K562 (cell line): Measurements from ENCODE around the gene AQR. TPM values are rescaled to one million over a fixed set of nuclear protein-coding genes. Genes with fewer than 3 reads are reported as not detected.

Experiments used
- C11orf30 ChIP-seq: fragments of 450-650 bp; IDR thresholded peaks from 2 replicates; pipeline ENCODE4 v1.6.1; 2016; ENCODE audit warnings: low read depth, mild to moderate bottlenecking
- CREB1 ChIP-seq, 2 experiments: sonication (generic) in 1 of 2; formaldehyde crosslinking in 1 of 2; IDR thresholded peaks; 2 replicates each; pipeline versions ENCODE4 v1.6.1 to v1.8.0; 2012 to 2022; ENCODE audit warnings: inconsistent platforms in 1 of 2, mild to moderate bottlenecking in 1 of 2, missing genetic modification reagents in 1 of 2, moderate library complexity in 1 of 2
- ETS1 ChIP-seq: conservative IDR thresholded peaks from 2 replicates; pipeline ENCODE4 v1.6.1; 2011; ENCODE audit warnings: low read depth, mild to moderate bottlenecking, low read length; ENCODE audit not compliant: control insufficient read depth
- KLF10 ChIP-seq: fragments of 250-450 bp; sonication (Bioruptor Pico); IDR thresholded peaks from 2 replicates; pipeline ENCODE4 v1.6.1; 2021; ENCODE audit warnings: matching md5 sums
- PHF8 ChIP-seq: fragments of 200-600 bp; sonication (generic); IDR thresholded peaks from 2 replicates; pipeline ENCODE4 v1.6.1; 2012; ENCODE audit warnings: mixed run types, mild to moderate bottlenecking, inconsistent platforms, low read length, moderate library complexity, borderline replicate concordance
- RNF2 ChIP-seq: sonication (generic); IDR thresholded peaks from 2 replicates; pipeline ENCODE4 v1.6.1; 2016
- TBP ChIP-seq: optimal IDR thresholded peaks from 2 replicates; pipeline ENCODE3; 2011; ENCODE audit warnings: low read depth, low read length, improper control_type of control experiment
- ZNF561 ChIP-seq: fragments of 450-650 bp; formaldehyde crosslinking; conservative IDR thresholded peaks from 2 replicates; pipeline ENCODE4 v1.4.0; 2020; ENCODE audit warnings: mild to moderate bottlenecking, moderate library complexity
- polyA plus RNA-seq, 8 experiments: library from polyadenylated mRNA; depleted of rRNA in 4 of 8; stranded (reverse) in 5 of 8; unstranded in 3 of 8; fragments of >200 nt; fragmentation: Nextera tagmentation in 2 of 8; fragmentation: Illumina TruSeq in 1 of 8; extraction: Ambion mirVana in 2 of 8; extraction: Trizol in 1 of 8; gene quantifications; 2 replicates each; pipeline versions ENCODE4 v1.2.1 to v1.2.3, GENCODE V29; 2011 to 2014; ENCODE audit warnings: inconsistent platforms in 1 of 8, missing spikeins in 1 of 8
- total RNA-seq, 7 experiments: library from RNA; depleted of rRNA in 6 of 7; stranded (reverse); fragments of >200 nt in 6 of 7; fragmentation: Illumina TruSeq in 2 of 7; extraction: Trizol in 2 of 7; gene quantifications; 2 replicates each; pipeline versions ENCODE4 v1.2.1 to v1.2.3, GENCODE V29; 2011 to 2021; ENCODE audit warnings: low replicate concordance in 1 of 7
- TF ChIP-seq, protein P1 (sequence below), 2 experiments: IDR thresholded peaks; 2 replicates each; pipeline ENCODE4 v1.6.1; 2012; ENCODE audit warnings: improper control_type of control experiment in 2 of 2, low read depth in 2 of 2, low read length in 2 of 2, borderline replicate concordance in 1 of 2
- TF ChIP-seq, protein P2 (sequence below), 2 experiments: fragments of 450-650 bp; IDR thresholded peaks; 2 replicates each; pipeline ENCODE4 v1.6.1; 2018; ENCODE audit warnings: mild to moderate bottlenecking in 2 of 2, low read depth in 1 of 2; ENCODE audit not compliant: partially characterized antibody in 2 of 2

The AQR gene
- total and polyA plus RNA-seq, 9 of the 15 experiments (the other 6 are each of a cell fraction or from before 2014, with no cell fraction given): 22.0 to 62.9 (median 39.3) TPM

GRCh38 chr15:34969340-34970097, at the start of gene AQR (continued):
- TF ChIP-seq, protein P1, sequence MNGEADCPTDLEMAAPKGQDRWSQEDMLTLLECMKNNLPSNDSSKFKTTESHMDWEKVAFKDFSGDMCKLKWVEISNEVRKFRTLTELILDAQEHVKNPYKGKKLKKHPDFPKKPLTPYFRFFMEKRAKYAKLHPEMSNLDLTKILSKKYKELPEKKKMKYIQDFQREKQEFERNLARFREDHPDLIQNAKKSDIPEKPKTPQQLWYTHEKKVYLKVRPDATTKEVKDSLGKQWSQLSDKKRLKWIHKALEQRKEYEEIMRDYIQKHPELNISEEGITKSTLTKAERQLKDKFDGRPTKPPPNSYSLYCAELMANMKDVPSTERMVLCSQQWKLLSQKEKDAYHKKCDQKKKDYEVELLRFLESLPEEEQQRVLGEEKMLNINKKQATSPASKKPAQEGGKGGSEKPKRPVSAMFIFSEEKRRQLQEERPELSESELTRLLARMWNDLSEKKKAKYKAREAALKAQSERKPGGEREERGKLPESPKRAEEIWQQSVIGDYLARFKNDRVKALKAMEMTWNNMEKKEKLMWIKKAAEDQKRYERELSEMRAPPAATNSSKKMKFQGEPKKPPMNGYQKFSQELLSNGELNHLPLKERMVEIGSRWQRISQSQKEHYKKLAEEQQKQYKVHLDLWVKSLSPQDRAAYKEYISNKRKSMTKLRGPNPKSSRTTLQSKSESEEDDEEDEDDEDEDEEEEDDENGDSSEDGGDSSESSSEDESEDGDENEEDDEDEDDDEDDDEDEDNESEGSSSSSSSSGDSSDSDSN (IDR thresholded peaks at IDR 0.05; ENCODE audit: borderline replicate concordance in 1 of 2, low read depth in 2 of 2, low read length in 2 of 2): peak; percentile 46 to 83; a peak in 2 of 4 replicates
- TF ChIP-seq ZNF561 (CRISPR knock-in tag) (no peak), CREB1 (IDR thresholded peaks at IDR 0.05) (peak; percentile 73), CREB1 (CRISPR knock-in tag; IDR thresholded peaks at IDR 0.05) (peak; percentile 79), KLF10 (CRISPR knock-in tag) (no peak), PHF8 (peak; percentile 99), TBP (peak; percentile 88), RNF2 (peak; percentile 53; the same call in 1 of the 2 replicates), C11orf30 (peak; percentile 96), ETS1 (peak; percentile 79)
- TF ChIP-seq, protein P2, sequence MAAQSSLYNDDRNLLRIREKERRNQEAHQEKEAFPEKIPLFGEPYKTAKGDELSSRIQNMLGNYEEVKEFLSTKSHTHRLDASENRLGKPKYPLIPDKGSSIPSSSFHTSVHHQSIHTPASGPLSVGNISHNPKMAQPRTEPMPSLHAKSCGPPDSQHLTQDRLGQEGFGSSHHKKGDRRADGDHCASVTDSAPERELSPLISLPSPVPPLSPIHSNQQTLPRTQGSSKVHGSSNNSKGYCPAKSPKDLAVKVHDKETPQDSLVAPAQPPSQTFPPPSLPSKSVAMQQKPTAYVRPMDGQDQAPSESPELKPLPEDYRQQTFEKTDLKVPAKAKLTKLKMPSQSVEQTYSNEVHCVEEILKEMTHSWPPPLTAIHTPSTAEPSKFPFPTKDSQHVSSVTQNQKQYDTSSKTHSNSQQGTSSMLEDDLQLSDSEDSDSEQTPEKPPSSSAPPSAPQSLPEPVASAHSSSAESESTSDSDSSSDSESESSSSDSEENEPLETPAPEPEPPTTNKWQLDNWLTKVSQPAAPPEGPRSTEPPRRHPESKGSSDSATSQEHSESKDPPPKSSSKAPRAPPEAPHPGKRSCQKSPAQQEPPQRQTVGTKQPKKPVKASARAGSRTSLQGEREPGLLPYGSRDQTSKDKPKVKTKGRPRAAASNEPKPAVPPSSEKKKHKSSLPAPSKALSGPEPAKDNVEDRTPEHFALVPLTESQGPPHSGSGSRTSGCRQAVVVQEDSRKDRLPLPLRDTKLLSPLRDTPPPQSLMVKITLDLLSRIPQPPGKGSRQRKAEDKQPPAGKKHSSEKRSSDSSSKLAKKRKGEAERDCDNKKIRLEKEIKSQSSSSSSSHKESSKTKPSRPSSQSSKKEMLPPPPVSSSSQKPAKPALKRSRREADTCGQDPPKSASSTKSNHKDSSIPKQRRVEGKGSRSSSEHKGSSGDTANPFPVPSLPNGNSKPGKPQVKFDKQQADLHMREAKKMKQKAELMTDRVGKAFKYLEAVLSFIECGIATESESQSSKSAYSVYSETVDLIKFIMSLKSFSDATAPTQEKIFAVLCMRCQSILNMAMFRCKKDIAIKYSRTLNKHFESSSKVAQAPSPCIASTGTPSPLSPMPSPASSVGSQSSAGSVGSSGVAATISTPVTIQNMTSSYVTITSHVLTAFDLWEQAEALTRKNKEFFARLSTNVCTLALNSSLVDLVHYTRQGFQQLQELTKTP (IDR thresholded peaks at IDR 0.05; ENCODE audit: low read depth in 1 of 2, partially characterized antibody in 2 of 2): peak in 1 of 2 experiments; percentile 58
